Fibroblast of skin of right quadriceps (primary cell): Measurements from ENCODE around the gene TEX264.
"Not testable (repeated sequence)": the region's sequence is repeated elsewhere in the genome, so short reads cannot be mapped to it uniquely, and the experiment has no call there.

ENCODE experiments used
- DNase-seq: peaks from one replicate; pipeline ENCODE4 v3.0.0-alpha.2; 2013

Gene TEX264

DNA sequence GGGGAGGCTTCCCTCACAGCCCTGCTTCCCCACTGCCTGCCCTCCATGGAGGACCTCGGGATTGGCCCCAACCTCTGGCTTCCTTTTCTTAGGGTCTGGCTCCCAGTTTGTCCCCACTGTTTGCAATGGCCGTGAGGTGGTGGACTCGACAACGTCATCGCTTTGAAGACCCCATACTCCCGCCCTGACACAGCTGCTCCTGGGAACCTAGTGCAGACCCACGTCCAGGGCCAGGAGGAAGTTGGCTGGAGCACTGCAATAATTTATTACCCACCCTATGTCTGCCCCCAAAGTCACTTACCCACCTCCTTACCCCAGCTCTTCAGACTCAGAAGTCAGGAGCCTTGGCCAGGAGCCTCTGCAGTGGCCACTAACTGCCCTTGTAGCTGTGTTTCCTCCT lies 46.9 kb downstream of the TEX264 start:
- DNase-seq = no peak

DNA sequence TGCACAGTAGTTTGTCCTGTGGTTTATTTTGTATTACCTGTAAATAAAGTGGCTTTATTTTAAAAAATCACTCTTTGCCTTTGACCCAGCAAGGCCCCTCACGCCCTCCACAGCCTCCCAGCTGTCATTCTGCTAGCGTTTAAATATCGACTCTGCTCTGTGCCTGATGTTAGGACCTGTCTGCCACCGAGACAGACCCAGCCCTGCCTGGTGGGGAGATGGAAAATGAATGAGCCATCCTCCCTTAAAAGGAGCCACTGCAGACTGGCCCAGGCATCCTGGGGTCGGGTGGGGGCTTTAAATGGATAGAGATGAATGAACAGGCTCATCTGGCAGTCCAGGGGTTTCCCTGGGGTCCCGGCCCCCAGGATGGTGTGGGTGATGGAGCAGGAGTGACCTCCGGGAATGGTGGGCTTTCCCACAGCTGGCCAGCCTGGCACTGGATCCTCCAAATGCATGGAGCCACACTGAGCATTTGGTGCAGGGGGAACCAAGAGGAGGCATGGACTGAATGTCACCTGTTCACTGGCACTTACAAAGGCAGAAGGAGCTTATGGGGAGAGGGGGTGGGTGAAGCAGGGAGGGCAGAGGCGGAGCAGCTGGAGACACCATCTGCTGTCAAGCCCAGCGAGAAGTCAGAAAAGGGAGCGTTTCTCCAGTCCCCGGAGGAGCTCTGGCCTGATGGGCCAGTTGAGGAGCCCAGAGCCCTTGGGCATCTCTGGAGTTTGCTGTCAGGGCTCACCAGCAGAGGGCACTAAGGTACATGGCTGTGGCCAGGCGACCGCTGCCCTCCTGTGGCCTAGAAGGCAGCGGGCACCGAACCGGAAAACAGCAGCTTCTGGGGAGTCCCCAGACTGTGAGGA lies 47.7 kb downstream of the TEX264 start:
- no peak for DNase-seq

DNA sequence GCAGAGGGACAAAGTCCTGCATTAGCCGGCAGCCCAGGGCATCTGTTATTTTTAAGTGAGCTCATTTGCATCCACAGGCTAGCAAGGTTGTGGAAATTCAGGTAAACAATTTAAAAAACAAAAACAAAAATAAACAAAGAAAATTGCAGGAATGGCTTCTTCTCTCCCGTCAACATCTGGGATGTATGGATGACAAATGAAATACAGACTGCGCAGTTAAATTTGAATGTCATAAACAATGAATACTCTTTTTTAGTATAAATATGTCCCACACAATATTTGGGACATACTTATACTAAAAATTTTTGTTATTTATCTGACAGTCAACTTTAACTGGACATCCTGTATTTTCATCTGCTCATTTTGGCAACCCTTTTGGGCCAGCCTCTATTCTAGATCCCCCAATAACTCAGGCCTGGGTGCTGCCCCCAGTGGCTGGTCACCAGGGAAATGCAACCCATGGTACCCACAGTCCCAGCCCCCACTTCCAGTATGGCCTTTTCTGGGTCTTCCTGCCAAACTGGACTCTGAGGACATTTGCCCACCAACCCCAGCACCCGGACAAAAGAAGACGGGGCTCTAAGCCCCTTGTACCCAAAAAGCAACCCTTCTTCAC lies 48.5 kb downstream of the TEX264 start:
- DNase-seq = no peak

DNA sequence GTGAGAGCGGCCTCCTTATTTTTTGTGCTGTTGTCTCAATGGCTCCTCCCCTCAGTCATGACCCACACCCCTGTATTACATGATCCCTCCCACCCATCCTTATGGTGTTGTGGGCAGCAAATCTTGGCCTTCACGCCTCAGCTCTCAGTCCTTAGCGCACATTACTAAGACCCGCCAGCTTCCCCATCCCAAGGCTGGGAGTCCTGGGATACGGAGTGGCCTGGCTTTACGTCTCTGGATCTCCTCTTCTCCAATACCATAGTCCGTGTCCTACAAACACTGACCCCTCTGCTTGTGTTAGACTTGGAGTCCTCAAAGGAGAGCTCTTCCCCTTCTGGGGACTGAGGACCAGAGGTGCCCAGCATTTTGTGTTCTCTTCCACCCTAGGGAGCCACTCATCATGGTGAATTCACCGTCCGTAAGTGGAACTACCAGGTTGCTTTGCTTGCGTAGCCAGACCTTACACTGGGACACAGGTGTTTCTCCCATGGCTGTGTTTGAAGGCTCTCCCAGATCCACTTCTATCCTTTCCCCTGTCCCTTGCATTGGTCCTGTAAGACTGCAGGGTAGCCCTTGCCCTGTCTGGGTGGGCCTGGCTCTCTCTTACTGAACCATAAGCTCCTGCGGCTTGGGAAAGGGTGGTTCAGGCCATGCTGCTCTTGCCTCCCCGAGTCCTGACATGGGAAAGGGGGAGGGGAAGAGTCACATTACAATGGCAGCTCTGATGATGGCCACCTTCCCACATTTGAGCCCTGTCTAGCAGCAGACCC lies 49.4 kb downstream of the TEX264 start:
- no peak for DNase-seq

DNA sequence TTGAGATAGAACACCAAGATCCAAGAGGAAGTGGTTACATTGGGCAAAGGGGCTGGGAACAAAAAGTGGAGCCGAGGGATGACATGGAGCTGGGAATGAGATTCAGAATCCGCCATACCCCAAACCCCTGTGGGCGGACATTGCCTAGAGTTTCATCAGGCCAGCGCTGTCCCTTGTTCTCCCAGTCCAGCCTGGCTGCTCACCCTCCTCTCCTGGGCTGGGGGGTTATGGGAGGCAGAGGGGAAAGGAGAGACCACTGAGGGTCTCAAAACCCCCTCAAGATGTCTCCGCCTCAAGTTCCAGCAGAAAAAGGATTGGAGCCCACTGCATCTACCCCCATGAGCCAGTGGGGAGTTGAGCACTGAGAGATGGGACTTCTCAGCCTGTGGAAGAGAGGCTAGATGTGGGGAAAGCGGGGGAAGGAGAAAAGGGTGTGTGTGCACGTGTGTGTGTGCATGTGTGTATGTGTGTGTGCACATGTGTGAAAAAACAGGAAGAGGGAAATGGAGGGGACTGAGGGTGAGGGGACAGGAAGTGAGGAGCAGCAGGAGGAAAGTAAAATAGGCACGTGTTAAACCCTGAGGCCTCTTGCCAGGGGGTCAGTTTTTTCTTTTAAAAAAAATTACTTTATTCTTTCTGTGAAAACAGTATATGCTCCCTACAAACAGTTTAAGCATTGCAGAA lies 50.2 kb downstream of the TEX264 start:
- no peak for DNase-seq

DNA sequence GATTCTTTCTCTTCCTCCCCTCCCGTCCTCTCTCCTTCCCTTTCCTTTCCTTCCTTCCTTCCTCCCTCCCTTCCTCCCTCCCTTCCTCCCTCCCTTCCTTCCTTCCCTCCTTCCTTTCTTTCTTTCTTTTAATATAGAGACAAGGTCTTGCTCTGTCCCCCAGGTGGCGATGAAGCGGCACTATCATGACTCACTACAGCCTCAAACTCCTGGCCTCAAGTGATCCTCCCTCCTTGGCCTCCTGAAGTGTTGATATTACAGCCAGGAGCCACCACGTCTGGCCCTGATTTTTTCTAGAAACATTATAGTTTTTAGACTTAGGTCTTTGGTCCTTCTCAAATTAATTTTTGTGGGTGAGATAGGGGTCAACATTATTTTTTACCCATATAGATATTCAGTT lies 51.3 kb downstream of the TEX264 start:
- no peak for DNase-seq

DNA sequence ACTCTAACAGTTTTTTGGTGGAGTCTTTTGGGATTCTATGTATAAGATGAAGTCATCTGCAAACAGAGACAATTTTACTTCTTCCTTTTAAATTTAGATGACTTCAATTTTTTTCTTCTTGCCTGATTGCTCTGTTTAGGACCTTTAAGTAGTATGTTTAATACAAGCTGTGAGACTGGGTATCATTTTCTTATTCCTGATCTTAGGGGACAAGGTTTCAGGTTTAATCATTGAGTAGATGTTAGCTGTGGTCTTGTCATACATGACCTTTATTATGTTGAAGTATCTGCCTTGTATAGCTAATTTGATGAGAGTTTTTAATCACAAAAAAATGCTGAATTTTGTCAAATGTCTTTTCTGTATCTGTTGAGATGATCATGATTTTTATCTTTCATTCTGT lies 56.4 kb downstream of the TEX264 start:
- no peak for DNase-seq

DNA sequence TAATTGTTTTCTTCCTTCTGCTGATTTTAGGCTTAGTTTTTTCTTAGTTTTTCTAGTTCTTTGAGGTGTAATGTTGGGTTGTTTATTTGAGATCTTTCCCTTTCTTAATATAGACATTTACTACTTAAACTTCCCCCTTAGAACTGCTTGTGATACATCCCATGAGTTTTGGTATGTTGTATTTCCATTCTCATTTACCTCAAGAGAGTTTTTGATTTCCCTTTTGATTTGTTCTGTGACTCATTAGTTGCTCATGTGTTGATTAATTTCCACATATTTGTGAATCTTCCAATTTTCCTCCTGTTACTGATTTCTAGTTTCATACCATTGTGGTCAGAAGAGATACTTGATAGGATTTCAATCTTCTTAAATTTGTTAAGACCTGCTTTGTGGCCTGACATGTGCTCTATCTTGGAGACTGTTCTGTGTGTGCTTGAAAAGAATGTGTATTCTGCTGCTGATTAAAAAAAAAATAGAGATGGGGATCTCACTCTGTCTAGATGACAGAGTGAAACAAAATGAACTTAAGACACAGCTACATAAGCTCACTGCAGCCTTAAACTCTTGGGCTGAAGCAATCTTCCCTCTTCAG lies 58.1 kb downstream of the TEX264 start:
- DNase-seq = no peak

DNA sequence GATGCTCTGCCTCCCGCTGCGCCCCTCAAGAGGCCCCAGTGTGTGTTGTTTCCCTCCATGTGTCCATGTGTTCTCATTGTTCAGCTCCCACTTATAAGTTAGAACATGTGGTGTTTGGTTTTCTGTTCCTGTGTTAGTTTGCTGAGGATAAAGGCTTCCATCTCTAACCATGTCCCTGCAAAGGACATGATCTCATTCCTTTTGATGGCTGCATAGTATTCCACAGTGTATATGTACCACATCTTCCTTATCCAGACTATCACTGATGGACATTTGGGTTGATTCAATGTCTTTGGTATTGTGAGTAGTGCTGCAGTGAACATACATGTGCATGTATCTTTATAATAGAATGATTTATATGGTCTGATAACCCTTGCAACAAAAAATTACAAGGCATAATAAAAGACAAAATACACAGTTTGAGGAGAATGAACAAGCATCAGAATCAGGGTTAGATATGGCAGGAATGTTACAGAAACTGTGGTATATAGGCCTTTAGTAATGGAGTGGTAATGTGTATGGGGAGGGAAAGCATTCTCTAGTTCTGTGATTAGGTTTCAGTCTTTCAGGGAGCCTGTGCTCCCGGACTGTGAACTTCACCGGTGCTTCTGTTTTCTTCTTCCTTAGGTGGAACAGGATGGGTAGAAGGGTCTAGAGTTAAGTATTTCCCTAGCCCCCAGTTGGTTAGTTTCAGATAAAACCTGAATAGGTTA lies 63.0 kb downstream of the TEX264 start:
- no peak for DNase-seq

DNA sequence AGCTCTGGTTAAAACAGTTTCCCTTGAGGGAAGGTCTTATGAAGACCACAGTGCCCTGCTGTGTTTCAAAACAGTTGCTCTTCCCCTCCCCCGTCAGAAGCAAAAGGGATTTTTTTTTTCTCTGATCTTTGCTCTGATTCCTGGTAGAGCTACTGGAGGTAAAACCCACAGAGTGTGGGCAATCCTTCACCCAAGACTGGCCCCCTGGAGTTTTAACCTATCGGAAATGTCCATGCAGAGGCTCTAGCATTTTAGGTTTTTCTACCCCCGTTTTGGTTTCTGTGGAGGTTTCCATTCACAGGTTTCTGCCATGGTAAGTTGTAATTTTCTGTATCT lies 63.5 kb downstream of the TEX264 start:
- DNase-seq = no peak

DNA sequence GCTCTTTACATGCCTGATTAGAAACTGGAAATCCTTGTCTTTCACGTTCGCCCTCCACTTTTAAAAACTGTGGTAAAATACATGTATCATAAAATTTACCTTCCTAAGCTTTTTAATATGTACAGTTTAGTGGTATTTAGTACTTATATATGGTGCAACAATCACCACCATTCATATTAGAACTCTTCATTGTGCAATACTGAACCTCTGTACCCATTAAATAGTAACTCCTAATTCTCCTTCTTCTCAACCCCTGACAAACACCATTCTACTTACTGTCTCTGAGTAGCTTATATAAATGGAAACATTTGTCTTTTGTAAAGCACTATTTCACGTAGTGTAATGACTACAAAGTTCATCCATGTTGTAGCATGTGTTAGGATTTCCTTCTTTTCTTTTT lies 64.0 kb downstream of the TEX264 start:
- DNase-seq = no peak

DNA sequence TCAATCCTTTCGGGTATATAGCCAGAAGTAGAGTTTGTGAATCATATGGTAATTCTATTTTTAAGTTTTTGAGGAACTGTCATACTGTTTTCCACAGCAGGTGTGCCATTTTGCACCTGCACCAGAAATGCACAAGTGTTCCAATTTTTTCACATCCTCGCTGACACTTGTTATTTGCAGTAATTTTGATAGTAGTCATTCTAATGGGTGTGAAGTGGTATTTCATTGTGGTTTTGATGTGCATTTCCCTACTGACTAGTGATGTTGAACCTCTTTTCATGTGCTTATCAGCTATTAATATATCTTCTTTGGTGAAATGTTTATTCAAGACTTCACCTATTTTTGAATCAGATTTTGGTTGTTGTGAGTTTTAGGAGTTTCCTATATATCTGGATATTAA lies 64.9 kb downstream of the TEX264 start:
- no peak for DNase-seq

DNA sequence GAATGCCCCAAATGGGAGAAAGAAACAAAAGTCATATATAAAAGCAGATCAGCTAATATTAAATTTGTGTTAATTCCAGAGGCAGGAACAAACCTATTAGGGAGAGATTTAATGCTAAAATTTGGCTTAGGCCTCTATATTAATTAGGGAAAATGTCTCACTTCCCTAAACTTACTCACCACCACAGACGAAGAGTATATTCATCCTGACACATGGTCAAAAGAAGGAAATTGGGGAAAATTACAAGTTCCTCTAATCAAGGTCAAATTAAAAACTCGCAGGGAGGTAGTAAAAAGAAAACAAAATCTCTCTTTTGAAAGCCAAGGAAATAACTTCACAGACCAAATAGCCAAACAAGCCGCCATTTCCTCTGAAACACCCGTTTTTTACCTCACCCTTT lies 68.1 kb downstream of the TEX264 start:
- no peak for DNase-seq

DNA sequence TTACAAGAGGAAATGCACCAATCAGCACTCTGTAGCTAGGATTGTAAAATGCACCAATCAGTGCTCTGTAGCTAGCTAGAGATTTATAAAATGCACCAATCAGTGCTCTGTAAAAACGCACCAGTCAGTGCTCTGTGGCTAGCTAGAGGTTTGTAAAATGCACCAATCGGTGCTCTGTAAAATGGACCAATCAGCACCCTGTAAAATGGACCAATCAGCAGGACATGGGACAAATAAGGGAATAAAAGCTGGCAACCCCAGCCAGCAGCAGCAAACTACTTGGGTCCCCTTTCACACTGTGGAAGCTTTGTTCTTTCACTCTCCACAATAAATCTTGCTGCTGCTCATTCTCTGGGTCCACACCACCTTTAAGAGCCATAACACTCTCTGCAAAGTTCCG lies 71.3 kb downstream of the TEX264 start:
- DNase-seq = not testable (repeated sequence)

DNA sequence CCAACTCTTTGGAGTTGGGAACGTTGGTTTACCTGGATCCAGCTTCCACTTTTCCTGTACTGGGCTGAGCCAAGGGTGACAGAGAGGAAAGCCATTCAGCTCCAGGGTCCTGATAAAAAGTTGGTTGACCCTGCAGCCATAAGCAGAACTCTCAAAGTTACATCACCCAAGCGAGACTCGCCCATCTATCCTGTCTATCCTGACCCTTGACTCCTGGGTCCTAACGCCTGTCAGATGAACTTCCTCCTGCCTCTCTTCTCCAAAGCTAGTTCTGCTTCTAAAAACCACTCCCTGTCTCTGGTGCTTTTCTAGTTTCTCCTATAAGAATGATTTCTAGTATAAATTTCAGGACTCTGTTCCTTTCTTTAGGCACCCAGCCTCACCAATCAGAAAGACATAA lies 71.9 kb downstream of the TEX264 start:
- DNase-seq = not testable (repeated sequence)

DNA sequence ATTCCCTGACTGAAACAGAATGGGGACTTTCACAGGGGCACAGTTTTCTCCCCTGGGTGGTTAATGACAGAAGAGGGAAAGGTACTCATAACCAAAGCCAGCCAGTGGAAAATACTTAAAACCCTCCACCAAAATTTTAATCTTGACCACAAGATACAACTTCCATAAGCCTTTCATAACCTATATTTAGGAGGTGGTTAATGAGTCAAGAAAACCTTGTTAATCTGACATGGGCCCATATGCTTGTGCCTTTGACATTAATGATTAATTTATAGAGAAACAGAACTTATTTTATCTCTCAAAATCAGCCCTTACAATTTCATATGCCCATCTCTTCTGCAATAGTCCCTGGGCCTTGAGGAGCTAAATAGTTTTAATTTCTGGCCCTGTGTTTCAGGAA lies 76.8 kb downstream of the TEX264 start:
- no peak for DNase-seq

DNA sequence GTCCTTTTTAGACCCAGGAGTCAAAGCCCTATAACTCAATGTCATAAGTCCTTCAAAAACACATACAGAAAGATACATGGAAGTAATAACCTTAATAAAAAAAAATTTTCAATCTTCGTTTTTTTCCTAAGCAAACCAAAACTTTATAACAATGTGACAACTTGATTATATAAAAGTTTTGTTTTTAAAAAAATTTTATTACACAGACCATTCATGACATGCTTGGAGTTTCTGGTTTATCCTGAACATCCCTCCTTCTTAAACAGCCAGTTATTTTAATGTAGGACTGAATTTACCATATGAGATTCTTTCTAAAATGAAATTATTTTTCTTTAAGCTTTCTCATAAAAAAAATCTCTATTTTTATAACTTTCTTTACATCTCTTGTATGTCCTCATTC lies 77.3 kb downstream of the TEX264 start:
- DNase-seq = no peak

DNA sequence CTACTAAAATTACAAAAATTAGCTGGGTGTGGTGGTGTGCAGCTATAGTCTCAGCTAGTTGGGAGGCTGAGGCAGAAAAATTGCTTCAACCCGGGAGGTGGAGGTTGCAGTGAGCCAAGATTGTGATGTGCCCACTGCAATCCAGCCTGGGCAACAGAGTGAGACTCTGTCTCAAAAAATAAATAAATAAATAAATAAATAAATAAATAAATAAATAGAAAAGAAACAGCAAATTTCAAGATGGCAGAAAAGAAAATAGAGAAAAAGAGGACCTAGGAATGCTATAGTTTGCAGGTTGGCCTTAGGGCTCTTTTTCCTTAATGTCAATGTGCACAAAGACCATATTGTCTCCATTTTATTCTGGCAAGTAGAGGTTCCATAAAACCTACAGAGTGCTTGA lies 79.8 kb downstream of the TEX264 start:
- no peak for DNase-seq

DNA sequence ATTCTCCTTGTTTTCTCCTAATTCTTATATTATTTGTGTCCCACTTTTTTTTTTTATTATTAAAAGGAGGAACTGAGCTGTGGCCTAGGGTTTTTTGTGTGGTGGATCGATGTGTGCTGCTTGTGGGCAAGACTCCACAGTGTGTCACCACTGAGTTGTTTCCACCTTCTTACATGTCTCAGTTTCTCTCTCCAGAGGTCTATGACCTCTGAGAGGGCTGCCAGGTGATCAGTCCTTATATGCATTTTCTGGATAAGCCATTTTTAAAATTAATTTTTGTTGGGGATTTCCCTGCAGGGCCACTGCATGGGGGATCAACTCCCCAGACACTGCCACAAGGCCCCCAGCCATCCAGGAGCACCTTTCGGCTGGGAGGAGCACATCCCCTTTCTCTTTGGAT lies 80.2 kb downstream of the TEX264 start:
- no peak for DNase-seq
